Right renal pelvis (tissue), 4 donors: ENCODE results near the gene GJA3. TPM values are rescaled to one million over a fixed set of nuclear protein-coding genes. Genes with fewer than 3 reads are reported as not detected.

Source experiments
- DNase-seq, 4 donors: peaks; one replicate each; pipeline ENCODE4 v3.0.0-alpha.2; 2013; ENCODE audit warnings: low read depth in 4 of 4, low spot score in 3 of 4, missing footprints in 1 of 4
- polyA plus RNA-seq, 4 donors: library from polyadenylated mRNA; unstranded; fragments of 120-200 nt; gene quantifications; one replicate each; pipeline ENCODE4 v1.2.1, GENCODE V29; 2013; ENCODE audit not compliant: insufficient read length in 4 of 4

Gene GJA3
- 10 to 100 TPM; 13.6 to 15.6 (median 14.4) TPM for polyA plus RNA-seq

DNA sequence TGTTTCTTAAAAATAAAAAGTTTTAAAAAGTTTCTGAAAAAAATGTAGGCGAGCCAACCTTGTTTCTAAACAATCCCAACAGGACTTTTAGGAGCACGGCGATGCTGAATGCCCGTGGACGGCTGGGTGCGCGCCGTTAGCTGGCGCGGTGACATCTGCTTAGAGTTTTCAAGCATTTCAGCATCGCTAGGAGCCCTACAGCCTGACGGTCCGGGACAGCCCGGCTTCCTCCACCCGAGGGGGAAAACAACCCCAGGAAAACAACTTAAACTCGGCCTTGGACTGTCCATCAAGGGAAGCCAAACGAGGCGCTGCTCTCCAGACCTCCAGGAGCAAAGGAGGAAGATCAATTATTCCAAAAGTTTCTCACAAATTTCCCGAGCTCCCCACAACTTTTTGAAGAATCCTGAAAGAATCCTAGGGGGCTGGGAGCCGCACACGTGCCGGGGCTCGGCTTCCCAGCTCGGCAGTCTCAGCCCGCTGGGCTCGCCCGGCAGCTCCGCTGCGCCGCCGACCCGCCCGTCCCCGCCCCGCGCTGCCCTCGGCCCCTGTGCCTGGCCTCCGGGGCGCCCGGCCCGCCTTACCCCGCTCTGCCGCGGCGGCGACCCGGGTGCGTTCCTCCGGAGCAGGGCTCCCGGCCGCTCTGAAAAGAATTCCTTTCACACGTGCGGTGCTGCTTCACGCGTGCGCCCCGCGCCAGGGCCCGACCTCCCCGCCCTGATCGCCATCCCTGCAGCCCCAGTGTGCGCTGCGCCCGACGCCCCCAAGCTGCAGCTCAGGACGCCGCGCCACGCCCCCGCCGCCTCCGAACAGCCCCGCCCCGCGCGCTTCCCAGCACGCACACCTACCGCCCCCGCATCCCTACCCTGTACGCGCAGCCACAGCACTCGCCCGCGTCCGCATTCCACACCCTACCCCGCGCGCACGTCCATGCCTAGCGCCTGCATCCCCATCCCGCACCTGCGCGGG, at the start of gene GJA3:
Gene GJA3 (minus strand): TSS at position 747 of the 969 bp plus-strand sequence. CDS start 17,764 bp downstream, outside the sequence.
- no peak for DNase-seq

DNA sequence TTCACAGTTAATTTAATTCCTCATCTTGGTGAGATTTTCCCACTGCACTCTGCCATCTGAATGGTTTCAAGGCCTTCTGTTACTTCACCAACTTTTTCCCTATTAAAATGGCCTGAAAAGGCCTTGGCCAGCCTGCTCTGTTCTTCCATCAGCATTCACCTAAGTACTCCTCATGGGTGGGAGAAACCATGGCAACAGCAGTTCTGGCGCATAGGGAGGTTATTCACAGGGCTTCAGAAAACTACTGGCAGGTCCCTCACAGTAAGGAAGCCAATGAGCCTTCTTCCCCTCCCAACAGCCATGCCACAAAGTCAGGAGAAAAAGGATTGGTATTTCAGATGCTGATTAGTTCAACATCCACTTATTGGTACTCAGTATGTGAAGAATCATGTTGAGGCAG, 49.1 kb upstream of the GJA3 start:
- DNase-seq = no peak

GRCh38 chr13:20206698-20207235, 45.9 kb upstream of the GJA3 start:
- no peak for DNase-seq

GRCh38 chr13:20206065-20206697, 45.3 kb upstream of the GJA3 start:
- DNase-seq = no peak

- DNase-seq = no peak
Measured at GRCh38 chr13:20198781-20199180, 37.9 kb upstream of the GJA3 start.

DNA sequence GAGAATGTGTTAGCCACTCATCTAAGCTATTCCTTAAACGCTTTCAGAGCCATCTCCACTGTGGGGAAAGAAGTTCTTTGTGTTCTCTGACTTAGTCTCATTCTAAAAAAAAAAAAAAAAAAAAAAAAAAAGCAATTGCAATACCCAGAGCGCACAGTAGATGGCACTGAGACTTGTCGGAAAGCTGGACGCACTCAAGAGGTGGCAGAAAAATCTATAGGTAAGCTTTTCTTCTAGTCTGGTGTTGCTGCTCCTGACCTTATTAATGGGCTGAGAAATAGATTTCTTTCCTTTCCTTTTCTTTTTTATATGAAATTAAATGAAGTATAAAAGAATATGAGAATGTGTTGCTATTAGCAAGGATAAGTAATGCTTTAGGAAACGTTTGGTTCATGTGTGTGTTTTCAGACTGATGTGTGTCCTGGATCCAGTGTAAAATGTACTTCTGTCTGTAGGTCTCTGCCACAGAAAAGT, 36.5 kb upstream of the GJA3 start:
- DNase-seq = no peak

- DNase-seq = no peak
Measured at GRCh38 chr13:20195801-20196200, 34.9 kb upstream of the GJA3 start.

GRCh38 chr13:20193907-20194631, 33.2 kb upstream of the GJA3 start:
- no peak for DNase-seq

GRCh38 chr13:20193162-20193906, 32.5 kb upstream of the GJA3 start:
- no peak for DNase-seq

DNA sequence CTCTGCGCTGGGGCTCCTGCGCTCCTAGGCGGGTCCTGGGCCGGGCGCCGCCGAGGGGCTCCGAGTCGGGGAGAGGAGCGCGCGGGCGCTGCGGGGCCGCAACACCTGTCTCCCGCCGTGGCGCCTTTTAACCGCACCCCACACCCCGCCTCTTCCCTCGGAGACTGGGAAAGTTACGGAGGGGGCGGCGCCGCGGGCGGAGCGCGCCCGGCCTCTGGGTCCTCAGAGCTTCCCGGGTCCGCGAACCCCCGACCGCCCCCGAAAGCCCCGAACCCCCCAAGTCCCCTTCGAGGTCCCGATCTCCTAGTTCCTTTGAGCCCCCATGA, 31.9 kb upstream of the GJA3 start, which contains the start of gene GJB2:
Gene GJB2 (minus strand): TSS at position 103 of the 326 bp plus-strand sequence. CDS start 3,357 bp downstream, outside the sequence.
- no peak for DNase-seq

GRCh38 chr13:20192158-20192835, 31.4 kb upstream of the GJA3 start:
- DNase-seq = no peak

DNA sequence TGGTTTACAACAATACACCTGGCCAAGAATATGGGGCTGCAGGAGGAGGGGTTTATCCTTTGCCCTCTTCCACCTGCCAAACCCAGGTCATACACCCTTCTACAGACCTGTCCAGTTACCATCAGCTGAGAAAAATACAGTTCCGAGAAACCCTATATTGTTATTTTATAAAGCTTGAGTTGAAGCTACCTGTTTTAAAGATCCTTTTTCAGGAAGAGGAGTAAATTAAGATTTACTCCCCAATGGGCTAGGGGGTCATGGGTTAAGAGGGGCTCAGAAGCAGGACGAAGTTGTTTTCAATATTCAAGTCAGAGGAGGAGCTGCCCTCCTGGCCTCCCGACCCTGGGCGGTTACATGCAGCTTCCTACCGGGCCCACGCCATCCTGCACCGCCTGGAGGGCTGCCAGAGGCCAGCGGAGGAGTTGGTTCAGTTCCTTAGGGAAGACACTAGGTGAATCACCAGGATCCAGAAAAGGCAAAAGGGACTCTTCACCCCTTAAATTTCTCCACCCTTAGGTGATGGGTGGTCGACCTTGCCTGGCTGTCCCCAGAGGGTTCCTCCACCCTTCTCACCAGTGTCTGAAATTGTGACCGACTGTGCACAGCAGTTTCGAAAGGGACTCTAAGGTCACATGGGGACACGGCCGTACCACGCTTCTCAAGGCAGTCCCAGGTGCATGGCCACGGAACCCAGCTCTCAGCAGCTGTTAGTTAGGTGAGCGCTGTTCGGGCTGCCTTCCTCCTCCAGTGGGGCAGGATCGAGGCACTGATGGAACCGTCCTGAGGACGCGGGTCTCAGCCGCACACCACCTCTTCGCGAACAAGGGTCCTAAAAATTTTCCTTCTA, 30.7 kb upstream of the GJA3 start:
- no peak for DNase-seq

DNA sequence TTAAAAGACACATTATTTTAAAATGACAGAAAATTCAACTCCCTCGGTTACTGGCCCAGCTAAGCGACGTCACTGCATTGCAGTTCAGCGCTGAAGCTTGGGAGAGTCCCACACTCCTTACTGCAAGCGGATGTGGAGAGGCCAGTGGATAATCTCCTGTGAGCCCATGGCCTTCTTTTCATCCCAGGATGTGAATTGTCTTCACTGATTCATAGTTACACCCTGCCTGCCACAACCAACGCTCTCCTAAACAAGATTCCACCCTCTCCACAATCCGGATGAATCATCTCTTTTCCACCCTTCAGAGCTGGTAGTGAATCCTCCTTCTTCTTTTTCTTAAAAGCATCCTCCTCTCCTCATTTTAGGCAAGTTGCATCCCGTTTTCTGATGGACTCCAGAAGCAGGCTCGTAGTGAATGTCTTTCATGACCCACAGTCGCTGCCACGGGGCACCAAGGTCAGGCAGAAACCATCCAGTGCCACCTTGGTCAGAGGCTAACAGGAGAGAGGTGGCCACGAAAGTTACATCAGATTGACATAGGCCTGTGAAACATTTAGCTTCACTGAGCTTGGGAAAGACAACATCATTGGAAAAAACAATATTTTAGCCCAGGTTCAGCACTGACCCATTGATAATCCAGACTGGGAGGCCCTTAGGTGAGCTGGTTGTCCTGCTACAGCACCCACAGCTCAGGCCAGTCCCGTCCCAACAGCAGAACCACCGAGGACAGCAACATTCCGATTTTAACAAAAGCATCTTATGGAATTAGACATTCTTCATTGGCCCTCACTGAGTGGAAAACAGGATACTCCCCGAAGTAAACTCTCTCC, 29.8 kb upstream of the GJA3 start:
- DNase-seq = no peak

DNA sequence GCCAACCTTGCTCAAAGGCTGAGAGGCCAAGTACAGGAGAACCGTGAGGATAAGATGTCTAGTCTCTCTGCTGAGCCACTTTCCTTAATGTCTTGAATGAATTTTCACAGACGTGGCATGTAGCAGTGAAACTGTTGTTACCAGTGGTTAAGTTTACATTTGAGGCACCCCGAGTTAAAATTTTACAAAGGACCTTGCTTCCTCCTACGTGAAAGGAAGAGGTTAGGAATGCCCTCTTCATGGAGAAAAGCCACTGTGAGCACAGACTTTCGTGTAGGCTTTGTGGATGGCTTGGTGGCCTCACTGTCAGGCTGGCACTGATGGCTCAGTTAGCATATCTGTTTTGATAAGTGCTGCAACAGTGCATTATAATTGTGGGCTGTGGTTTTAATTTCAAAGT, 29.2 kb upstream of the GJA3 start:
- DNase-seq = no peak

DNA sequence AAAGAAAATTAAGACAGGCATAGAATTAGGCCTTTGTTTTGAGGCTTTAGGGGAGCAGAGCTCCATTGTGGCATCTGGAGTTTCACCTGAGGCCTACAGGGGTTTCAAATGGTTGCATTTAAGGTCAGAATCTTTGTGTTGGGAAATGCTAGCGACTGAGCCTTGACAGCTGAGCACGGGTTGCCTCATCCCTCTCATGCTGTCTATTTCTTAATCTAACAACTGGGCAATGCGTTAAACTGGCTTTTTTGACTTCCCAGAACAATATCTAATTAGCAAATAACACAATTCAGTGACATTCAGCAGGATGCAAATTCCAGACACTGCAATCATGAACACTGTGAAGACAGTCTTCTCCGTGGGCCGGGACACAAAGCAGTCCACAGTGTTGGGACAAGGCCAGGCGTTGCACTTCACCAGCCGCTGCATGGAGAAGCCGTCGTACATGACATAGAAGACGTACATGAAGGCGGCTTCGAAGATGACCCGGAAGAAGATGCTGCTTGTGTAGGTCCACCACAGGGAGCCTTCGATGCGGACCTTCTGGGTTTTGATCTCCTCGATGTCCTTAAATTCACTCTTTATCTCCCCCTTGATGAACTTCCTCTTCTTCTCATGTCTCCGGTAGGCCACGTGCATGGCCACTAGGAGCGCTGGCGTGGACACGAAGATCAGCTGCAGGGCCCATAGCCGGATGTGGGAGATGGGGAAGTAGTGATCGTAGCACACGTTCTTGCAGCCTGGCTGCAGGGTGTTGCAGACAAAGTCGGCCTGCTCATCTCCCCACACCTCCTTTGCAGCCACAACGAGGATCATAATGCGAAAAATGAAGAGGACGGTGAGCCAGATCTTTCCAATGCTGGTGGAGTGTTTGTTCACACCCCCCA, 28.1 kb upstream of the GJA3 start:
- no peak for DNase-seq

DNA sequence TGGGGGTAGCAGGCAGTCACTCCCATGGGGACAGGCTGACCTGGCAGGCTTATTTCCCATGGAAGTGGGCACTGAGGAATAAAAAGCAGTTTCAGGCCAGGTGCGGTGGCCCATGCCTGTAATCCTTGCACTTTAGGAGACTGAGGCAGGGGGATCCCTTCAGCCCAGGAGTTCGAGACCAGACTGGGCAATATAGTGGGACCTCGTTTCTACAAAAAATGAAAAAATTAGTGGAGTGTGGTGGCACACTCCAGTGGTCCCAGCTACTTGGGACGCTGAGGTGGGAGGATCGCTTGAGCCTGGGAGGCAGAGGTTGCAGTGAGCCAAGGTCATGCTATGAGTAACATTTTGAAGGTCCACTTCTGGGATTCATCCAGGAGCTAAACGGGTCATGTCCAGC, 25.9 kb upstream of the GJA3 start:
- DNase-seq = no peak
